ENCODE results near the gene PTTG2.
"Not testable (repeated sequence)": the region's sequence is repeated elsewhere in the genome, so short reads cannot be mapped to it uniquely, and the experiment has no call there.

PTTG2 gene

DNA sequence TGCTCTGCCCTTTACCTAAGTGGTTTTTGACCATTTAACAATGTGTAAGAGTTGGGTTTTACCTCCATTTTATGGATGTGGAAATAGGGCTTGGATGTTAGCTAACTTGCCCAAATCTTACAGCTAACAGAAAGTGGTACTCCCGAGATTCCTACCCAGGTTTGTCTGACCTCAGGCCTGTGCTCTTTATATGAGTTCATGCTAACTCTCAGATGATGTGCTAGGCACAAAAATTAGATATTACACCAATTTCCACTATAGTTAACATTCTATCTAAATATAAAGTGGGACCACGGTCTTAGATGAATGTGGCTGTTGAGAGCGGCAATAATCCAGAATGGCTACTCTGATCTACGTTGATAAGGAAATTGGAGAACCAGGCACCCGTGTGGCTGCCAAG lies at the start of gene PTTG2:
Gene PTTG2 (plus strand): TSS at position 301 of the 400 bp plus-strand sequence. CDS start 37 bp downstream, at position 338.
- no peak for DNase-seq

DNA sequence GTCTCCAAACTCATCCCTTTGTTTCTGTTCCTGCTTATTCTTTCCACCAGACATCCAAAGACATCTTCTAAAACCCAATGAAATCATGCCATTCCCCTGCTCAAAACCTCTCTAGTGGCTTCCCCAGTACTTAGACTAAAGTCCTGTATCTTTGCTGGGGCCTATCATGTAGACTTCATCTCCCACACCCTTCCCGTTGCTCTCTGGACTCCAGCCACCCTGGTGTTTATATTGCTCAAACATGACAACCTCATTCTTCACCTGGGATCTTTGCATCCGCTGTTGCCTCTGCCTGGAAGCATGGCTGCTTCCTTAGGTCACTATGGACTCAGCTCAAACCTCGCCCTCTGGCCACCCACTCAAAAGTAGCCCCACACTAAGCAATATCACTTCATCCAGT lies 45.7 kb upstream of the PTTG2 start:
- DNase-seq = no peak

DNA sequence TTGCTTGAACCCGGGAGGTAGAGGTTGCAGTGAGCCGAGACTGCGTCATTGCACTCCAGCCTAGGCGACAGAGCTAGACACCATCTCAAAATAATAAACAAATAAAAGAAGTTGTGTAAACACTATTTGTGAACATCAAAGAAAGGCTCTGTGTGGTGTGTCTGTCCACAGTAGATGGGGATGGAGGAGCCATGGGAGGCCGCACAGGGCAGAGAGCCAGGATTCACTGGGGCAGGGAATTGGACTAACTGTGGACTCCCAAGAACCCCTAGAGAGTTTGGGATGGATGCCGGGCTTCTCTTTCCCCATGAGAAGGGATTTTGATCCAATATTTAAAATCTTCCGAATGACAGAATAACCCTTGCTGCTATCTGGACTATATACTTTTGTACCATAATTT lies 42.8 kb upstream of the PTTG2 start:
- DNase-seq = no peak

- no peak for DNase-seq
Measured at GRCh38 chr4:37918653-37919052, 41.5 kb upstream of the PTTG2 start.

DNA sequence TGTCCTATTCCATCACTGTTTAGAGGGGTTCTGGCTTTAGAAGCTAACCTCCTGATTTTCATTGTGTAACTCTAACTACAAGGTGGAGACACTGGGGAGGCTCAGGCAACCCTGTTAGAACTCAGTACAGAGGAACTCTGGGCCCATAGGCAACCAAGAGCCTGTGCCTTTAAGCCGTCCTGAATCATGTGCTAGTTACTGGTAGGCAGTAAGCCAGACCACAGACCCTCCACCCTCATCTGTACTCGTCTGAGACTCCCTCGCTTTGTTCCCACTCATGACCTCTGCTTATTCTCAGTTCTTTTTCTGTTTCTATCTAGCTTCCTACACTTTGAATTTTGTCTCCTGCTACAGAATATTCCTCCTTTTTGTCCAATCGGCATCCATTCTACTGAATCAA lies 37.9 kb upstream of the PTTG2 start:
- no peak for DNase-seq

DNA sequence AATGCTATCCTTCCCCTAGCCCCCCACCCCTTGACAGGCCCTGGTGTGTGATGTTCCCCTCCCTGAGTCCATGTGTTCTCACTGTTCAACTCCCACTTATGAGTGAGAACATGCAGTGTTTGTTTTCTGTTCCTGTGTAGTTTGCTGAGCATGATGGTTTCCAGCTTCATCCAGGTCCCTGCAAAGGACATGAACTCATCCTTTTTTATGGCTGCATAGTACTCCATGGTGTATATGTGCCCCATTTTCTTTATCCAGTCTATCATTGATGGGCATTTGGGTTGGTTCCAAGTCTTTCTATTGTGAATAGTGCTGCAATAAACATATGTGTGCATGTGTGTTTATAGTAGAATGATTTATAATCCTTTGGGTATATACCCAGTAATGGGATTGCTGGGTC lies 37.1 kb upstream of the PTTG2 start:
- not testable (repeated sequence) for DNase-seq

- no peak for DNase-seq
Measured at GRCh38 chr4:37924946-37925345, 35.3 kb upstream of the PTTG2 start.

DNA sequence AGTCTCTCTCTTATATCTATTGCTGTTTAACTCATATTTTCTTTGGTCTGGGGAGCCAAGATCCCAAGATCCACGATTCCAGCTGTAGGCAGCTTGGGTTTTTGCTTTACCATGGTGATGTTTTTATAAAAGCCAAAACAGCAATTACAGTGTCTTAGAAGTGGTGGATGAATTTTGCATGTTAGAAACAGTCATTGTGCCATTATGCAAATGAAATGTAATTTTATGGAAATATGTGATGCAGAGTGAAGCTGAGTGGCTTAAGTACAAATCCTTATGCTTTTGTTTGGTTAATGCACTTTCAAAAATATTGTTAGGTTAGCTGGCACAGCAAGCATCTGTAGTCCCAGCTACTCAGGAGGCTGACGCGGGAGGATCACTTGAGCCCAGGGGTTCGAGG lies 32.8 kb upstream of the PTTG2 start:
- DNase-seq = no peak

- DNase-seq = no peak
Measured at GRCh38 chr4:37928426-37929416, 31.5 kb upstream of the PTTG2 start.

DNA sequence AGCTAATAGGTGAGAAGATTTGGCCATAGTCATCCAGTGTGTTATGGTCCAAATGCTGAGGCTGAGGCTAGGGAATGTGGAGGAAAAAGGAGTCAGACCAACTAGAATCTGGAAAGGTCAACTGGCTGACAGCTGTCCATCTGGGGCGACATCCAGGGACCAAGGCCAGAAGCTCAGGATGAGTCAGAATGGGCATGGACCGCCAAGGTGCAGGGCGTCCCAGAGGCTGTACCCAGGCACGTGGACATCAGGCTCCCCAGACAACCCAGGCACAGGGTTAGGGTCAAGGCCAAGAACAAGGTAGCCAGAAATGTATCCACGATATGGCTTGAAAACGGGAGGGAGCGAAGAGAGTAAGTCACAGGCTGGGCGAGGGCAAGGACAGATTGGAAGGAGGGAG lies 26.1 kb upstream of the PTTG2 start:
- DNase-seq = no peak

DNA sequence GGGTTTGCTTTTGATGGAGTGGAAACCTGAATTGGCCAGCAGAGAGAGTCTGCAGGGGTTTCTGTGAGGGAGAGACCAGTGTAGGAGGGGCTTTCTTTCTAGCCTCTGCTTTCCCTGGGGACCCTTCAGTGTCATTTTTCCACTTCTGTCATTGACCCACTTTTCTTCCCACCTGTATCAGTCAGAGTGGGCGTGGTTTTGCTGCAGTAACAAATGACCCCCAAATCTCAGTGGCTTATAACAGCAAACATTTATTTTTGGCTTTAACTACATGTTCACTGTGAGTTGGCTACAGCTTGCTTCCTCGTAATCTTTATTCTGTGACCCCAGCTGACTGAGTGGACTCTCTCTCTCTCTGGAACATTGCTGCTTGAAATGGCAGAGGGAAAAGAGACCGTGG lies 25.6 kb upstream of the PTTG2 start:
- no peak for DNase-seq

- no peak for DNase-seq
Measured at GRCh38 chr4:37935026-37935425, 25.2 kb upstream of the PTTG2 start.

DNA sequence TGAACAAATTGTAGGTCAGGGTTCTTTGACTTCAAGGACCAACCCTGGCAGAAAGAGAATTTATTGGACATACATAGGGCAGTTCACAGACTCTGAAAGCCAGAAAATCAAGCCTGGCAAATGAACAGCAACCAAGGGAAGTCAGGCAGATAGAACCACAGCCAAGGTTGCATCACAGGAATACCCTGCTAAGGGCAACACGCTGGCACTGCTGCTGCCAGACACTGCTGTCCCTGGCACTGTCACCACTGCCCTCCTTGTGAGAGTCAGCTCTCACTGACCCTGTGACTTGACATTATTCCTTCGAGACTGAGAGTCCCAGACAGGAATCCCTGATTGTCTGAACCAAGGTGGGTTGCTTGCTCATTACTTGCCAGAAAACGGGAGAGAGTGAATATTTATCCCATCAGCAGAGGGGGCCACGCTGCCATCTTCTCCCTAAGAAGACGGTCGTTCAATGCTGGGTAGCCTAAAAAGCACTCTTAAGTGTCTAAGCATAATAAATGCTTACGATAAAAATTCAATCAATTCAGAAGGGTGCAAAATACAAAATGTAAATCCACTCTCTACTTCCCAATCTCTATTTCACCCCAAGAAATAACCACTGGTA lies 23.2 kb upstream of the PTTG2 start:
- no peak for DNase-seq

GRCh38 chr4:37938208-37938607 lies 22.0 kb upstream of the PTTG2 start:
- no peak for DNase-seq

- DNase-seq = no peak
Measured at GRCh38 chr4:37946503-37947179, 13.6 kb upstream of the PTTG2 start.

DNA sequence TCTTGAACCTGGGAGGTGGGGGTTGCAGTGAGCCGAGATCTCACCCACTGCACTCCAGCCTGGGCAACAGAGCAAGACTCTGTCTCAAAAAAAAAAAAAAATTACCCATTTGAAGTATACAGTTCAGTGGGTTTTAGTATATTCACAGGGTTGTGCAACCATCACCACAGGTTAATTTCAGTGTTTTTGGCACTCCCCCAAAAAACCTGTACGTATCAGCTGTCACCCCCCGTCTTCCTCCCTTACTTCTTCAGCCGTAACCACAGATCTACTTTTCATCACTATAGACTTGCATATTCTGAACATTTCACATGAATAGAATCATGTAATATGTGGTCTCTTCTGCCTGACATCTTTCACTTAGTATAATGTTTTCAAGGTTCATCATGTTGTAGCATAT lies 11.7 kb upstream of the PTTG2 start:
- no peak for DNase-seq

GRCh38 chr4:37949636-37950426 lies 10.4 kb upstream of the PTTG2 start:
- no peak for DNase-seq

GRCh38 chr4:37951461-37952352 lies 8.5 kb upstream of the PTTG2 start:
- no peak for DNase-seq

DNA sequence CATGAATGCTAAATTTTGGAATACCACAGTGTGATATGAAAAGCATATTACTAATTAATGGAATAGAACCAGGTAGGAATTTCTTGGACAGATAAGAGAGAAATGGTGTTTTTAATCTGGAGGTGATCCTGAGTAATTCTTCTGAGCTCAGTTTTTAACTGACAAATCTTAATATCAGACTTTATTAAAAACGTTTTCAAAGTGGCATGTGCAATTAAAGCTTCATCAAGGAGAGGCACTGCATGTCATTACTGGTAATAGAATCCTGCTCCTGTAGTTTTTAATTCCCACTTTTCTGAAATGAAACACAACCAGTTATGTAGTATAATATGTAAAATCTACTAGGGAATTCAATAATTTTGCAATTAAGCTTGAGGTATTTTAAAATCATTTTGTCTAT lies 7.0 kb upstream of the PTTG2 start:
- no peak for DNase-seq

DNA sequence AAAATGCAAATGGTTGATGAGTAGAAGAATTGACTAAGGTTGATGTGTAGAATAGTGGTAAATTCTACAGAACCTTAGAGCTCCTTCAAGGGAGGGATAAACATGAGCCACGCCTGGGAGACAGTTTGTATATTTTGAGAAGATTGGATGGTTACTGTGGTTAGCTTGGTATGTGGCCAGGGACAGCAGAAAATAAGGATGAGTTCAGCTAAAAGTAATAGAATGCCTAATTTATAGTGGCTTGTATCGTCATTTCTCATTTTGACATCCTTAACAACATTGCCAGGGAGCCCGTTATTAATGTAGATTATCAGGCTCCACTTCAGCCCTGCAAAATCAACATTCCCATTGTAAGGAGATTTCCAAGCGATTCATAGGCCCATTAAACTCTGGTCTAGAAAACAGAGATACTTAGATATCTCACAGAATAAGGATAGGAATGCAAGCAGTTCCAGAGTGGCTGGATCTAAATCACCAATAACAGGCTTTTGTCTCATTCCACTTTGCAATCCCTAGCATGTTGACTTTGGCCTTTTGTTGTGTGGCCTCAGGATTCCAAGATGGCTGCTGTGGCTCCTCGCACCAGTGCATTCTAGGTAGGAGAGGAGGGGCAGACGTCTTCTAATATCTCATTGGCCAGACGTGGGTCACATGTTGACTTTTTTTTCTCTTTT lies 6.4 kb upstream of the PTTG2 start:
- no peak for DNase-seq

- DNase-seq = no peak
Measured at GRCh38 chr4:37956941-37957340, 3.3 kb upstream of the PTTG2 start.

Data from right hindlimb (tissue), 1 donor.